HG03097 (cell line): Measurements from ENCODE around the gene PPIA.
"Not testable (repeated sequence)": the region's sequence is repeated elsewhere in the genome, so short reads cannot be mapped to it uniquely, and the experiment has no call there.

Experiments used
- ATAC-seq: cut with Tn5 transposase; IDR thresholded peaks from one replicate; pipeline ENCODE4 v1.9.1; 2021; ENCODE audit not compliant: unreplicated experiment, low FRiP score

The PPIA gene

GRCh38 chr7:44814919-44815318, 18.4 kb downstream of the PPIA start:
- no peak for ATAC-seq

GRCh38 chr7:44819292-44819691, 22.8 kb downstream of the PPIA start:
- ATAC-seq = no peak

GRCh38 chr7:44823255-44823781, 26.8 kb downstream of the PPIA start:
- ATAC-seq = no peak

GRCh38 chr7:44824894-44825526, 28.5 kb downstream of the PPIA start:
- ATAC-seq = no peak

- no peak for ATAC-seq
Observed at GRCh38 chr7:44827567-44827966, 31.1 kb downstream of the PPIA start.

- no peak for ATAC-seq
Observed at GRCh38 chr7:44838751-44839150, 42.3 kb downstream of the PPIA start.

- not testable (repeated sequence) for ATAC-seq
Observed at GRCh38 chr7:44842675-44843074, 46.2 kb downstream of the PPIA start.

- not testable (repeated sequence) for ATAC-seq
Observed at GRCh38 chr7:44843440-44843839, 47.0 kb downstream of the PPIA start.

- no peak for ATAC-seq
Observed at GRCh38 chr7:44845451-44845850, 49.0 kb downstream of the PPIA start.

GRCh38 chr7:44846390-44846789, 49.9 kb downstream of the PPIA start:
- ATAC-seq = not testable (repeated sequence)

- ATAC-seq = no peak
Observed at GRCh38 chr7:44846816-44847508, 50.5 kb downstream of the PPIA start.

GRCh38 chr7:44847509-44847919, 51.0 kb downstream of the PPIA start:
- peak; percentile 62 for ATAC-seq

- ATAC-seq = peak; percentile 87
Observed at GRCh38 chr7:44847920-44848634, 51.6 kb downstream of the PPIA start, which contains the start of gene H2AZ2. H2AZ2 (minus strand) TSS chr7:44848087; CDS start chr7:44847971, 116 bp downstream.

- ATAC-seq = no peak
Observed at GRCh38 chr7:44849259-44849884, 52.9 kb downstream of the PPIA start.

GRCh38 chr7:44849885-44850544, 53.5 kb downstream of the PPIA start:
- no peak for ATAC-seq

GRCh38 chr7:44852590-44852989, 56.1 kb downstream of the PPIA start:
- ATAC-seq = no peak
